HG02981 (cell line): ENCODE measurements around the gene PTPRM.

Experiments used
- ATAC-seq: cut with Tn5 transposase; IDR thresholded peaks from one replicate; pipeline ENCODE4 v1.9.1; 2021; ENCODE audit warnings: mild to moderate bottlenecking, moderate library complexity; ENCODE audit not compliant: unreplicated experiment

PTPRM gene

DNA sequence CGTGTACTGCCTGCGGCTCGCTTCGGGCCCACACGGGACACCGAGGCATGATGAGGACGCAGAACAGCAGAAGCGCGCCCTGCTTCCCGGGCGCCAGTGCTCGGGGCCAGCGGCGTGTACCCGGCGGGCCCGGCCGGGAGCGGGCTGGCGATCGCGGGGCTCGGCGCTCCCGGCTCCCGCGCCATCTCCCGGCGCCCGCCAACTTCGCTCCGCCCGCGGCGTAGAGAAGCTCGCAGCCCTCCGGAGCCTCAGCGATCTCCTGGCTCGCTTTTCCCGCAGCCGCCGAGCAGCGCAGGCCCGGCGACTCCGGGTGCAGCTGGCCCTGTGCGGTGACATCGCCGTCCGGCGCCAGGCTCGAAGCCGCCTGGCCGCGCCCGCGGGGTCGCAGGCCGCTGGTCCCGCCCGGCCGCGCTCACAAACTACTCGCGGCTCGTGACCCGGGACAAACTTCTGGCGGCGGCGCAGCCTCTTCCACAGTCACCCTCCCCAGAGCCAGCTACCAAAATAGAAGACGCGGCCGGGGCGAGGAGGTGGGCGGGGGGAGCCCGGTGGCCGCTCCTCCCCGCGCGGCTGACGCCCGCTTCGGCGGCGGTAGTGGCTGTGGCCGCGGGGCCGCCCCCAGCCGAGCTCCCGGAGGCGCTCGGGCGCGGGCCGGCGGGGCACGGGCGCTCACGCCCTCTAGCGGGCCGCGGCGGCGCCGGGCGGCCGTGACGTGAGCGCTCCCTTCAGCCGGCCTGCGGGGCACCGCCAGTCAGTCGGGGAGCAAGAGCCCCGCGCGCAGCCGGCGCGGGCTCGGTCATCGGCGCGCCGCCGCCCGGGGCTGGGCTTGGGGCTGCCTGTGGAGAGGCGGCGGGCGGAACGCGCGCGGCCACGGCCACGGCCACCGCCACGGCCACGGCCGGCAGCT lies at the start of gene PTPRM:
TSS of gene PTPRM (plus strand) at position 750 of the 907 bp plus-strand sequence. CDS start 503 bp downstream, outside the sequence.
- ATAC-seq = peak; percentile 86

DNA sequence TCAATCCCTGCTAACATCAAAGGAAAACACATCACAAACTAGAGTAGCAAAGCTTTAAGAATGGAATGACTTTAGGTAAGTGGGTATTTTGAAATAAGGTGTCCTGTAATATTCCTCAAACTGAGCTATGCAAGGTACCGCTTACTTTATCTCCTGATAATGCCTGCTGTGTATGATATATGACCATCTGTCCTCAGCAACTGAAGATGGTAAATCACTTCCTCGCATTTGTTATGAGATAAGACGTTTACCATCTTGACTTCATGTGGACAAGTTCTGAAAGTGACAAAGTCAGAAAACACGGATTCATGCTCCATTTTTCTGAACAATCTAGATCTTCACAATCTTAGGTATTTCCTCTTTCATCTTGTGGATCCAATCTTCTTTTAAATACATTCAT lies 49.3 kb upstream of the PTPRM start:
- ATAC-seq = no peak

DNA sequence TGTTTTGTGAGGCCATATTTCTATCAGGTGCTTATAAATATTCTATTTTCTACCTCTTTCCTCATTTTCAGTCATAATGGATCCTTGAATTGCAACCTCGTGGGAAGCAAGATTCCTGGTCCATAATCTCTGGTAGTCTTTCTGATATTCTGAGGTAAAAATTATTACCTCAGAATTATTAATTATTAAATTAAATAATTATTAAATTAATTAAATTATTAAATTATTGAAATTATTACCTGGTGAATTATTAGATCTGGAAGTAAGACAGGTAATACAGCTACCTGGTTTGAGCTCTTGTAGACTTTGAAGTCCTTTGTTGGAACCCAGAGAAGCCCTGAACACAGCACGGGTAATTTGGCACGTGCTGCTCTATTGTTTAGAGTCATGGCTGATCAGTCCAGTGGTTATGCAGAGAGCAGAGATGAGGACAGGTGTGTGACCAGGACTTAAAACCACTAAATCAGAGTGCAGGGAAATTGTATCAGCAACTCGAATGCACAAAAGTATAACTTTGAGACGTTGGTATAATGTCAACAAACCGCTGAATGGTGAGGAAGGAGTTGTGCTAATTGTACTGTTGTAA lies 46.8 kb upstream of the PTPRM start:
- ATAC-seq = no peak

DNA sequence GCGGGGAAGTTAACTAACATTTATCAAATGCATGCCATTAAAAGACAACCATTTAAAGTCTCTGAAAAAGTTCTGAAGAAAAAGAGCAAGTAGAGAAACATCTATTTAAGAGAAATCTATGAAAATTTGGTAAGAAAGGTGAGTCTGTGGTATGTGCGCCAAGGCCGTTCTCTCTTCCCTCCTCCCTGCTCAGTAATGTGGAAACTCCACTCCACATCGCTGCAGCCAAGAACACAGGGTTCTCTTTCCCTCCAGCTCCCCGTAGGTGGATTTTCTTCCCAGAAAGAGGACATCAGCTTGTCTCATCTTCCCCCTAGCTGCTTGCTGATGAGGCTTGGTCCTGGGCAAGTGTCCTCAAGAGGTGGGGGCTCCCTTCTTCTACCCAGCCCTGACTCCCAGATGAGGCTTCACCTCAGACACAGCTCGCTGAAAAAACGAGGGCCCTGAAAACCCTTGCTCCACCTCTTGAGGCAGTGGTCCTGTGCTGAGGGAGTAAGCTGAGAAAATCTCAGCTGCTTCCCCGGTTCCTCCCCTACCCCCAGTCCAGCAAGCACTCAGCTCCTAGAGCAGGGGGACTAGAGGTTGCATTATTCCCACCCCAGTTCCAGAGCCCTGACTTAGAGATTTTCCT lies 45.8 kb upstream of the PTPRM start:
- no peak for ATAC-seq

- ATAC-seq = no peak
Measured at GRCh38 chr18:7523772-7524171, 43.3 kb upstream of the PTPRM start.

DNA sequence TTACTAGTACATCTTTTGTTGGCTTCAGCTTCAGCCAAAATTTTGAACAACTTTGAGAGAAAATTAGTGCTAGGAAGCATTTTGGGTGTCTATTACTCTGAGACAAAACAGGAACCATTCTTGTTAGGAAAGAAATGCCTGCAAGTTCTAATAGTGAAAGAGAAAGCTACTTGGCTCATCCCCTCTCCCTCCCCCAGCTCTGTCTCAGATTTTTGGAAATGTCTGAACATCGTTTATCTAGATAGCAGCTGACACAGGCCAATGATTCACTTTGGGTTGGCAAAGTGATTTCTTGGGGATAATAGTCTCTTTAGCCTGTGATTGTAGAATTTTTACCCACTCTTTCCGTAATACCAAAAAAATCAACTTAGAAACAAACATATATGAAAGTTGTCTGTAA lies 42.3 kb upstream of the PTPRM start:
- ATAC-seq = no peak

DNA sequence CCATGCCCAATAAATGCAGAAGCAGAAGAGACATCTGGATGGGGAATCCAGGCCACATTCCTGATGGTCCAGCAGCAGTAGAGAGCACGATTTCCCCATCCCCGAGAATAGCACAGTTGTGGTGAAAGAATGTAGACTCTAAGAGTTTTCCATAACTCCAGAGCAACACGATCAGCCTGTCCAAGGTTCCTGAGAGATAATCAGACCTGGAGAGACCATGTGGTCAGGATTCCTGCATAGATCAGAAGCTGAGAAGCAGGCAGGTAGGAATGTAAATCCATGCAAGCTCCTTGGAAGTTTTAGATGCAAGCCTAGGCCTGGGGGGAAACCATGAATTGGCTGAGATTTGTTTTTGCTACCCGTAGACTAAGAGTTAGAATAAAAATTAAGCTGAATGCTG lies 34.2 kb upstream of the PTPRM start:
- ATAC-seq = no peak

DNA sequence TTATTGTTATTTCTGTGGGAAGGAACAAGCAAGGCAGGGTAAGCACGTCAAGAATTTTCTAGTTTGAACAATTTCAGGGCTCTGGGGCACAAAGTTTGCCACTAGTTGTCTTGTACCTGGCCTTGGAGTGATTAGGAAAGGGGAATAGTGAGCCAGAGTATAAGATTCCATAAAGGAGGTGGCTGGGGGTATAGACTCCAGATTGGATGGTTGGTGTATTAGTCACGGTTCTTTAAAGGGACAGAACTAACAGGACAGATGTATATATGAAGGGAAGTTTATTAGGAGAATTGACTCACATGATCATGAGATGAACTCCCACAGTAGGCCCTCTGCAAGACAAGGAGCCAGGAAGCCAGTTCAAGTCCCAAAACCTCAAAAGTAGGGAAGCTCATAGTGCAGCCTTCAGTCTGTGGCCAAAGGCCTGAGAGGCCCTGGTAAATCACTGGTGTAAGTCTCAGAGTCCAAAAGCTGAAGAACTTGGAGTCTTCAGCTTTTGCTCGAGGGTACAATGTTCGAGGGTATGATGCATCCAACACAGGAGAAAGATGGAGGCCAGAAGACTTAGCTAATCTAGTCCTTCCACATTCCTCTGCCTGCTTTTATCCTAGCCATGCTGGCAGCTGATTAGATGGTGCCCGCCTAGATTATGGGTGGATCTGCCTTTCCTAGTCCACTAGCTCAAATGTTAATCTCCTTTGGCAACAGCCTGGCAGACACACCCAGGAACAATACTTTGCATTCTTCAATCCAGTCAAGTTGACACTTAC lies 31.5 kb upstream of the PTPRM start:
- no peak for ATAC-seq

DNA sequence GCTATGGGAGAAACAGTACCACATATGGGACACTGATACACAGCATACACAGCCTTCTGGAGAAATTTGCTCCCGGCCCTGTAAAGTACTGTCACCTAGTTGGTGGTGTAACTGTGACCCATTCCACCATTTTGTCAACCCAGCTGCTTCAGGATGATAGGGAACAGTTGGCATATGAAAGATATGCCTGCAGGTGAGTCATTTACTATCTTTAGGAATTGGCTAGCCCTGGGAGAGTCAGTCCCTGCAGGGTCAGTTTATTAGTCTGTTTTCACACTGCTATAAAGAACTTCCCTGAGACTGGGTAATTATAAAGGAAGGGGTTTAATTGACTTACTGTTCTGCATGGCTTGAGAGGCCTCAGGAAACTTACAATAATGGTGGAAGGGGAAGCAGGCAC lies 30.0 kb upstream of the PTPRM start:
- no peak for ATAC-seq

DNA sequence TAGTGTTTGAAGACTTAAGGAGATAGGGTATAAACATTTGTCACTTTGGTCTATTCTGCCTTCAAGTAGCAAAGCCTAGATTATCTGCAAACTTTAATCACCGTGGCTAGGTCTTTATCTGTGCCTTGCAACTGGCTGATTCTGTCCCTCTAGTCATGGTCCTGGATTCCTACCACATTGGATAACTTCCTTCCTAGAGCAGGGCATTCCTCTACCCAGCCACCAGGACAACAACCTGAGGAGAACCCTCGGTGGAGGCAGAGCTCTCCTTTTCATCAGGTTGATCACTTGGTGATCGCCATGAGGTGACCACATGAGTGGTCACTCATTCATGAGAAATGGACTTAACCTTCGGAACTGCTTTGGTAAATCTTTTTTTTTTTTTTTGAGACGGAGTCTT lies 25.3 kb upstream of the PTPRM start:
- no peak for ATAC-seq

DNA sequence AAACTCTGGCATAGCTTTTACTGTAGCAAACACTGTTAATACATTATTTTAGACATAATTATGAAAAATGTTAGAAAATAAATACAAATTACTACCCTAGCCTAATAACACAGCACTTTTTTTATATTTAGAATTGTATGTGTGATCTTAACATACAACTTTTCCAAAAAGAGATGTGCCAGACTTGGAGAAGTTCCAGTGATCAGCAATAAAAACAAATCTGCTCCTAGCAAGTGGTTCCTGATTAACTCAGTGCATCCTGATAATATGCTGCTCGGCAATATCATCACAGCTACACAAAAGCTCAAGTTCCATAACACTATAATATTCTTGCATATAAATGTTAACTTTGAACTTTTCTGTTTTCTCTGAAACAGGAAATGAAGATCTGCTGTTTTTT lies 22.4 kb upstream of the PTPRM start:
- no peak for ATAC-seq

- no peak for ATAC-seq
Measured at GRCh38 chr18:7545734-7546133, 21.4 kb upstream of the PTPRM start.

- ATAC-seq = no peak
Measured at GRCh38 chr18:7548221-7548620, 18.9 kb upstream of the PTPRM start.

DNA sequence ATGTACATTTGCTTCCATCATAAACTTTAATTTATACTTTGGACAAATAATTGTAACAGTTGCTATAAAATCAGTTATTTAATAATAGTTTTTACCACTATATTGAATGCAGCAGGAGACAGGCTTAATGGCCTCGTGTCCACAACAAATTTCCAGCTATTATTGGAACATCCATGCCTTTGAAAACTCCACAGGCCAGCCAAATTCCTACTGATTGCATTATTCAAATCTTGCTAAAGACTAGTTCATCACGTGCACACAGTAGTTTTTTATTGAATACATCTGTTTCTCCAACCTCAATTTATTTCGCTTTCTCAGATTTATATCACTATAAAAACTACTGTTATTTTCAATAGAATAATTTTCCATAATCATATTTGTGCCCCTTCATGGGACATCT lies 18.4 kb upstream of the PTPRM start:
- no peak for ATAC-seq

- no peak for ATAC-seq
Measured at GRCh38 chr18:7557973-7558372, 9.1 kb upstream of the PTPRM start.

- ATAC-seq = no peak
Measured at GRCh38 chr18:7558769-7559168, 8.3 kb upstream of the PTPRM start.

DNA sequence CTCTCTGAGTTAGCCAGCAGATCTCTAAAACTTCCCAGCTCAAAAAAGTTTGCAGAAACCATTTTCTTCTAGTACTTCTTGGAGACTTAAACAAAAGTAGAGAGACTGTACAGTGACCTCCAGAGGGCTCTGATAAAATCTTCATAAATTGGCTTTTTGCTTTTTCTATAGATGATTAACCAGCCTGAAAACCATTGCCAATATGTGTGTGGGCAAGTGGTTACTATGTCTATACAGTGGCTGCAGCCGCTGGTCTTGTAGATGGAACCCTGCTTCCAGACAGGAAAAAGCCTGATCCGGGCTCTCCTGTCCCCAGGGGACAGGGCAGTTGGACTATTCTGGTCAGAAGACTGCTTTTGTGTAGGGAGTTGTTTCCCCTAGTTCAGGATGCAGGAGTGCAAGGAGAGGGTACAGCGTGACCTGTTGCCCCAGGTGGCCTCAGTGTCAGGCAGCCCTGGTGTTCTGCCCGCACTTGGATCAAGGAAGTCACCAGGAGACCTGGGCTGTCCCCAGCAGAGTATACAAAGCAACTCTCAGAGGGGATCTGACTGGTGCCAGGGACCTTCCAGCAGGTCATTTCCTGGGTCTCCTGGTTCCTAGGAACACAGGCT lies 7.3 kb upstream of the PTPRM start:
- ATAC-seq = no peak

GRCh38 chr18:7561909-7562460 lies 5.1 kb upstream of the PTPRM start:
- ATAC-seq = no peak

DNA sequence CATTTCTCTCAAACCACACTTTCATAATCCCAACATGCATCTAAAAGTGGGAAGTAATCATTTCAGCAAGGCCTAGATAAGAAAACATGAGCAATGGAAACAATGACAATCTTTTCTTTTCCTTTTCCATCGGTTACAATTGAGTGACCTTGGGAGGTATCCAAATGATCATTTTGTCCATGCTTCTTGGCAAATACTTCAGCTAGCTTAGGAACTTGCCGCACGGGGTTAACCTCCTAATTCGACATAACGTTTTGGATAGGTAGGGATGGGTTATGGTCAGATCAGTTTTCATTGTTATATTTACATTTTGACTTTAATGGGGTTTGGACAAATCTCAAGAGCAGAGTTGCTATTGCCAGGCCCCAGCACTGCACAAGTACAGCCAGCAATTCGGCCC lies 4.6 kb upstream of the PTPRM start:
- no peak for ATAC-seq

DNA sequence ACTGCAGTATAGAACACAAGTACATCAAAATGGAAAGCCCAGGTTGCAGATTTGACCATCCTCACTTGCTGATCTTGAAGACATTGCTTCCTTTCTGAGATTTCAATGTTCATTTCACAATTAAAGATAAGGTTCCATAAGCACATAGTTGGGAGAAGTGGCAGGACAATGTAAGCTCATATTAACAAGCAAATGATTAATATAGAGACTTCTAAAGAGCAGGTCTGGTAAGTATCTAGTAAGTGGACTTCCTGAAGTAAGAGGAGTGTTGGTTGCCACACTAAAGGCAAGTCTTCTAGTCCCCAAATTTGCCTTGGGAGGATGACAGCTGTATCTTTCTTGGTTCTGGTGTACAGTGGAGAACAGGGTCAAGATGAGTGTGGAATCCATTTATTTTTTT lies 1.4 kb upstream of the PTPRM start:
- ATAC-seq = no peak

GRCh38 chr18:7566244-7566566 lies 911 bp upstream of the PTPRM start:
- ATAC-seq = no peak
